ENCODE results near the gene PSMD3.
"Not testable (repeated sequence)": the region's sequence is repeated elsewhere in the genome, so short reads cannot be mapped to it uniquely, and the experiment has no call there.

Gene PSMD3

DNA sequence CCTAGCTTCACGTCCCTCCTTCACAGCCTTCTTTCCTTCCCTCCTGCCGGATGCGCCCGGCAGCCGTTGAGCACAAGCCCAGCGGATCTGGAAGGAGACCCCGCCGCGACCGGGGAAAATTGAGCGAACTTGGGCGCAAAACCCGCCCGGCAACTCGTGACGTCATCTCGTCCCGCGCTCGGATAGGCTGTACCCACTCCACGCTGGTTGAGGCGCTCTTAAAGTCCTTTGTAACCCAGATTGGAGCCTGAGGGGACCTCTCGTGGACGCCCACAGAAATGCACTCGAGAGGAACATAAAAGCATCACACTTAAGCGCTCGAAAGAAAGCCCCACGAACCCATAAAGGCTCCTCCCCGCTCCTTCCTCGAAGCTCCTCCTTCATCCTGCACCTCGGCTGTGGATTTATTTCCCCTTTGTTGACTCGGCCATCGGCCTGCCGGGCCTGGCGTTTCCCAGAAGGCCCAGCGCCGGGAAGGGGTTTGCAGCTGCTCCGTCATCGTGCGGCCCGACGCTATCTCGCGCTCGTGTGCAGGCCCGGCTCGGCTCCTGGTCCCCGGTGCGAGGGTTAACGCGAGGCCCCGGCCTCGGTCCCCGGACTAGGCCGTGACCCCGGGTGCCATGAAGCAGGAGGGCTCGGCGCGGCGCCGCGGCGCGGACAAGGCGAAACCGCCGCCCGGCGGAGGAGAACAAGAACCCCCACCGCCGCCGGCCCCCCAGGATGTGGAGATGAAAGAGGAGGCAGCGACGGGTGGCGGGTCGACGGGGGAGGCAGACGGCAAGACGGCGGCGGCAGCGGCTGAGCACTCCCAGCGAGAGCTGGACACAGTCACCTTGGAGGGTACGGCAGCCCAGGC lies at the start of gene PSMD3:
PSMD3 (plus strand) TSS at position 457 of the 856 bp plus-strand sequence; CDS start at position 621, 164 bp downstream.
- peak; percentile 95 for DNase-seq

DNA sequence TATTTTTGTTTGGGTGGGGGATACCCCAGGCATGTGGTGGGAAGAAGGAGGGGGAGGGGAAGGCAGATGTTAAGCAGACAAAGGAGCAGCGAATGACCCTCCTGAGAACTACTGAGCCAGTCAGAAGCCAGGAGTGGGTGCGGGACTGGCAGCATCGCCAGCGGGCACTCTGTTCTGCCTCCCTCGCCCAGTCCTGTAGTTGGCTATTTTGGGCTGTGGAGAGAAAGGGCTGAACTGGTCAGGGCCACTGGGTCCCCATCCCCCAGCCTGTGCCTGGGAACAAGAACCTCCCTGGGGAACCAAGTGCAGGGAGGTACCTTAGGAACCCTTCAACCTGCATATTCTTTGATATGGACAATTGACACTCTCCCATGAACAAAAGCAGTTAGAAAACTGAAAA lies 46.7 kb upstream of the PSMD3 start:
- DNase-seq: no peak

DNA sequence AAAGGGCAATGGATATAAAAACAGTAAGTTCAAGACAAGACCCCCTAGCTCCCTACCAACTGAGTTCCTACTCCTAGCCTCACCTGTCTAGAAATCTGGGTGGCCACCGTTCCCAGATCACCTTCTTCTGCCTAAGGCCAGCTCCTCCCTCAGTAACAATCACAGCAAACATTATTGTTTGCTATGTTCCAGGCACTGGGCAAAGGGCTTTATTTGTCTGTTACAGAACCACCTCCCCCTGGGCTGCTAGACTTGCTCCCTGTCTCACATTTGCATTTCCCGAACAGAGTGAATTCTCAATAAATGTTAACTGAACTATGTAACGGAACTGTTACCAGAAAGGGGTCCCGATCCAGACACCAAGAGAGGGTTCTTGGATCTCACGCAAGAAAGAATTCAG lies 46.3 kb upstream of the PSMD3 start:
- no peak for DNase-seq

DNA sequence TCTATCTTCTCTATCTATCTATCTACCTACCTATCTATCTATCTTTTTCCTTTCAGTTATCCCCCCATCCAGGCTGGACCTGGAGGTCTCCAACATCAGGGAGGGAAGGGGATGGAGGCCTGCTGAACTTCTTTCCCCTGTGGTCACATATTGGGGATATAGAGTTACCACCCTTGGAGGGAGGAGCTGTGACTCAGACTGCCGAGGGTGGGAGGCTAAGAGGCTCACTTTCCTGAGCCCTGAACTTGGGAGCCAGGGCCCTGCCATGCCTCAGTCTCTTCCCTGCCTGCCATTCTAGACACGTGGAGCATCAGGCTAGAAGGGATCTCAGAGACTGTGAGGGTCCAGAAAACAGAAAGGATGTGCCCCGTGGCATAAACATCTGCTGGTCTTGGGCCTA lies 44.7 kb upstream of the PSMD3 start:
- DNase-seq: no peak

DNA sequence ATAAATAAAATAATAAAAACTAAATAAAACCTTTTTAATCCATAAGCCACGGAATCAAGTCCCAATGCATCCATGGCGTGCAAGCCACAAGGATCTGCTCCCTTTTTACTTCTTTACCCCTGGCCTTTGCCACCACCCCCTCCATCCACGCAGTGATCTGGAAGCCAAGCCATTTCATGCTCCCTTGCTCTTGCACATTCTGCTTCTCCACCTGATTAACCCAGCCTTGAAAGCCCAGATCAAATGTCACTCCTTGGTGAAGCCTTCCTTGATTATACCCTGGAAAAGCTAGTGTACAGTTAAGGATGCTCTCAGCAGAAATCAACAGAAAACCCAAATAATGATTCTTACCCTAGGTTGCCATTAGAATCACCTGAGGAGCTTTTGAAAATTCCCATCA lies 43.2 kb upstream of the PSMD3 start:
- DNase-seq: no peak

DNA sequence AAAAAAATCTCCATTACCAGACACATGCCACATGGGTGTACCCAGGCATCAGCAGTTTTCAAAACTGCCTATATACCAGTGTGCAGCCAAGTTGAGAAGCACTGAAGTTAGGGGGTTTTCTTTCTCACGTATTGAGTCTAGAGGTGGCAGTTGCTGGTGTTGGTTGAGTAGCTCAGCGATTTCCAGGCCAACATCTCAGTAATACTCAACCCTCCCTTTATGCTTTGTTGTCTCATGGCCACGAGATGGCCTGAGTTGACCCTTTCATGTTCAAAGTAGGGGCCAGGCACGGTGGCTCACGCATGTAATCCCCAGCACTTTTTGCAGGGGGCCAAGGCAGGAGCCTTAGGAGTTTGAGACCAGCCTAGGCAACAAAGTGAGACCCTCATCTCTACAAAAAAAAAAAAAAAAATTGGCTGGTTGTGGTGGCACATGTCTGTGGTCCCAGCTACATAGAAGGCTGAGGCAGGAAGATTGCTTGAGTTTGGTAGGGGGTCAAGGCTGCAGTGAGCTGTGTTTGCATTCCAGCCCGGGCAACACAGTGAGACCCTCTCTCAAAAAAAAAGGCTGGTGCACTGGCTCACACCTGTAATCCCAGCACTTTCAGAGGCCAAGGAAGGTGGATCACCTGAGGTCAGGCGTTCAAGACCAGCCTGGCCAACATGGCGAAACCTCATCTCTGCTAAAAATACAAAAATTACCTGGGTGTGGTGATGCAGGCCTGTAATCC lies 42.3 kb upstream of the PSMD3 start:
- DNase-seq: no peak

DNA sequence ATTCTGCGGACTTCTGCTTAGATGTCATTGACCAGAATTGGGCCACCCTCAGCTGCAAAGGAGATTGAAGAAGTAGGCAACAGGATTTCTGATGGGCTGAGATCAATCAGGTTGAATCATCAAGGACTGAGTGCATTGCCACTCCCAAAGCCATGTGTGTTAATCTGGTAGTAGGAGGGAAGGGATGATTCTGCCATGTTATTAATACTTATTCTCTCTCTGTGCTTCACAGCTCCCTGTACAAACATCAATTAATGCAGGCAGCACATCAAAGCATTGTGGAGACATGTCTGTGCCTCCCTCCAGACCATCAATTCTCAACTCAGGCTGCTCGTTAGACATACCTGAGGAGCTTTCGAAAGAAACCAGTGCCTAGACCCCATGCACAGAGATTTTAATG lies 41.5 kb upstream of the PSMD3 start:
- no peak for DNase-seq

DNA sequence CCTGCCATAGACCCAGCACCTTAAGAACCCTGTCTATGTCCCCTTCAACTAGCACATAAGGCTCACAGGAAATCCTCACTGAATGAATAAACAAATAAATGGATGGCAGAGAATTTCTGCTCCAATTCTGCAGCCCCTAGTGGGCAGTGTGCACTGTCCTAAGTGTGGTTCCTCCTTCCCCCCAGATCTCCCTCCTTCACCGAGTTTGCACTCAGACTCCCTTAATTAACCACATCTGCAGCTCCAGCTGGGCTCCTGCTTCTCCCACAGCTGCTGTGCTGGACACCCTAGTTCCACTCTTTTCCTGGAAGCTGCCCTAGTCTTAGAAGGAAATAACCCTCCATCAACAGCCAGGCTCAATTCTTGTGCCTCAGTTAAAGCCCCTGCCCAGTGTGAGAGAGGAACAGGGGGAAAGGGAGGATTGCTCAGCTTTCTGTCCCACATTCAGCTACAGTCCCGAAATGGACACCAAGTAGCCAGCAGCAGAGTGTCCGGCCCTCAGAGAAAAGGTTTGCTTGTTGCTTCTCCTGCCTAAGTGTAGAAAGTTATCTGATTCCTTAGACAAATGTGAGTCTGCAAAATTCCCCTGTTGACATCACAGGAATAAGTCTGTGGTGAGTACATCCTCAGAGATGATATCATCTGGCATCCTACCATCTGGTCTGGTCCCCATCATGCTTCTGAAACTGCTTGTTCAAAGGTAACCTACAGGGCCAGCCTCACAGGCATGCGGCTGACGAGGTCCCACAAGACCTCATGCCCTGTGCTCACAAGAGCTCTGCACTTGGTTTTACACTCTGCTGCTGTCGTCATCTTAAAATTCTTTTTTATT lies 40.8 kb upstream of the PSMD3 start:
- DNase-seq: no peak

DNA sequence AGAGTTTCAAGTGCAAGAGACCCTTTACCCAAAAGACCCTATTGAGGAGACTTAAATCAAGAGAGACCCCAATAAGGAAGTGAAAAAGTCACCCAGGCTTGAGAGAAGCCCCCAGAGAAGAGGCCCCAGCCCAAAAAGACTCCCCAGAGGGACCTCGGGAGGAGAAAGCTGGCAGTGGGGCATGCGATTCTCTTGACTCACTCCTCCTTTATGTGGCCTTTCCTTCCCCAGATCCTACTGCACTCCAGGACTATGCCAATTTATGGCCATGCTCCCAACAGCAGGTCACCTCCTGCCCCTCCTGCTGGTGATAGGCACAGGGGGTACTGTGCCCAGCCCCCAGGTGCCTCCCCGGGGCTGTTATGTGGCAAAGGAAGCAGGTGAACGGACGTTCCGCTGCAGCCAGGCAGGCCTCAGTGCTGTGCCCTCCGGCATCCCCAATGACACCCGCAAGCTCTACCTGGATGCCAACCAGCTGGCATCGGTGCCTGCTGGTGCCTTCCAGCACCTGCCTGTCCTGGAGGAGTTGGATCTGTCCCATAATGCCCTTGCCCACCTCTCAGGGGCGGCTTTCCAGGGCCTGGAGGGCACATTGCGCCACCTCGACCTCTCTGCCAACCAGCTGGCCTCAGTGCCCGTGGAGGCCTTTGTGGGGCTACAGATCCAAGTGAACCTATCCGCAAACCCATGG lies 36.8 kb upstream of the PSMD3 start:
- no peak for DNase-seq

DNA sequence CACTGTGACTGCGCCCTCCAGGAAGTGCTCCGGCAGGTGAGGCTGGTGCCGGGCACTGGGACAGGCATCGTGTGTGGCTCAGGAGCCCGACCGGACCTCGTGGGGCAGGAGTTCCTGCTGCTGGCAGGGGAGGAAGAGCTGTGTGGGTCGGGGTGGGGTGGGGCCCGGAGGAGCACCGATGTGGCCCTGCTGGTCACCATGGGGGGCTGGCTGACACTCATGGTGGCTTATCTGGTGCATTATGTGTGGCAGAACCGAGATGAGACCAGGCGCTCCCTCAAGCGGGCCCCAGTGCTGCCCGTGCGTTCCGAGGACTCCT lies 36.3 kb upstream of the PSMD3 start:
- DNase-seq: no peak

DNA sequence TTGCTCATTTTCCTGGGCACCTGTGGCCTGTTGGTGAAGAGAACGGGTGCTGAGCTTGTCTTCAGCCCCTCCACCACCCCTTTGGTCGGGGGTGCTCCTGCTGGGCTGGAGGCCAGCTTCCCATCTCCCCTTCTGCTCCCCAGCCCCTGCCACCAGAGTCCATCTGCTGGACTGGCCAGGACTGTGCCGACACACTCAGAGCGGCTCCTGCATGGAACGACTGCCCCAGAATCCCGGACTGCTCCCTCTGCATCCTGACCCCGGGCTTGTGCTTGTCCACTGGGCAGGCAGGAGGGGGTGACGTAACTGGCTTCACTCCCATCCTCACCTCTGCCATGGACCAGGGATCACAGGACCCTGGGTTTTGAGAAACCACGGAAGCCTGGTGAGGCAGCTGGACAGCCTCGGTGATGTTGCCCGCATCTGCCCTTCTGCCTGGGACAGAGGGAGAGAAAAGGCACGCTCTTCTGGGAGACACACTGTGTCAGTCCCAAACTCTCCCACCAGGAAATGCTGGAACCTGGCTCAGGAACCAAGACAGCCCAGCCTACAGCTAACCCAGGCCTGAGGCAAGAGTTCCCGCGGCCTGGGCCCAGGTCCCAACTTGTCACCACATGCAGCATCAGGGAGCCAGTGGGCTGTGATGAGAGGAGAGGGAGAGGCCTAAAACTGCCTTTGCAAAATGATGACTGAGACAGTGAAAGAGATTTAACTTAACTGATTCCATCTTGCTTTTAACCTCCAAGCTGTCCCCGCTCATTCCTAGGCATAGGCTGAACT lies 33.9 kb upstream of the PSMD3 start:
- no peak for DNase-seq

DNA sequence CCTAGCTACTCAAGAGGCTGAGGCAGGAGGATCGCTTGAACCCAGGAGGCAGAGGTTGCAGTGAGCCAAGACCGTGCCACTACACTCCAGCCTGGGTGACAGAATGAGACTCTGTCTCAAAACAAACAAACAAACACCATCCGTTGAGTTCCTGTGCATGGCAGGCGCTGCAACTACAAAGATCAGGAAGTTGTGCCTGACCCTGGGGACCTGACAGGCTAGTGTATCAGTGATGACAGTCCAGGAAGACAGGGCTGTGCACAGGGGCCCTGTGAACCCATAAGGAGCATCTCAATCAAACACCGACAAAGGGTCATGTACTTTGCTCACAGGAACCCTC lies 32.1 kb upstream of the PSMD3 start:
- DNase-seq: not testable (repeated sequence)

DNA sequence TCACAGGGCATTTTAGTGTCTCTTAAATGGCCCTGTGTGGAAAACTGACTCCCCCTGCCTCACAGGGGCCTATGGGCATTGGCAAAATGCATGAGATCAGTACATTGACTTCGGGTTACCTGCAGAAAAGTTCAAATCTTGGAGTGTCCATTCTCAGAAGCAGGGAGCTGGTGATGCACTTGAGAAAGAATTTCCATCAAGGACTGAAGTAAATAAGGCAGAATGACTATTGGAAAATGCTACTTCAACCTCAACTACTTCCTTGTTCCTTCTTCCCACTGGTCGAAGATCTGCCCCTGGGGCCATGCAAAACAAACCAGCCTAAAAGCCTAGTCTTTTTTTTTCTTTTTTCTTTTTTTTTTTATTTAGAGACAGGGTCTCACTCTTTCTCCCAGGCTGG lies 31.6 kb upstream of the PSMD3 start:
- no peak for DNase-seq

DNA sequence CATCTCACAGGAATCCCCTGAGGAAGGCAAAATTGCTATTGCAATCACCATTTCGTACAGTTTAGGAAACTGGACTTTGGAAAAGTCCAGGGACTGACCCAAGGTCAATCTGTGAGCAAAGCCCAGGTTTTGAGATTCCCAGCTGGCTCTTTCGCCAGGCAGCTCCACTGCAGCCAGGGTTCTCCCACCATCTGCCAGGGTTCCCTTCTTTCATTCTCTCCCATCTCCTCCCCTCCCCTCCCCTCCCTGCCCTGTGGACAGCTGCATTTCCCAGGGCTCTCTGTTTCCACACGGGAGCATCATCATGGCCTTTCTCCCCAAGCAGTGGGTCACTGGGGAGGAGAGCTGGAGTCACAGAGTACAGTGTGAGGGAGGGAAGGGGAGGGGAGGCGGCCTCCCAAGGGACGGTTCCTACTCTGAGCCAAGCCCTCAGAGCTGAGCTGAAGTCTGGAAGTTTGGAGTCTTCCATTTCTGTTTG lies 29.7 kb upstream of the PSMD3 start:
- DNase-seq: no peak

DNA sequence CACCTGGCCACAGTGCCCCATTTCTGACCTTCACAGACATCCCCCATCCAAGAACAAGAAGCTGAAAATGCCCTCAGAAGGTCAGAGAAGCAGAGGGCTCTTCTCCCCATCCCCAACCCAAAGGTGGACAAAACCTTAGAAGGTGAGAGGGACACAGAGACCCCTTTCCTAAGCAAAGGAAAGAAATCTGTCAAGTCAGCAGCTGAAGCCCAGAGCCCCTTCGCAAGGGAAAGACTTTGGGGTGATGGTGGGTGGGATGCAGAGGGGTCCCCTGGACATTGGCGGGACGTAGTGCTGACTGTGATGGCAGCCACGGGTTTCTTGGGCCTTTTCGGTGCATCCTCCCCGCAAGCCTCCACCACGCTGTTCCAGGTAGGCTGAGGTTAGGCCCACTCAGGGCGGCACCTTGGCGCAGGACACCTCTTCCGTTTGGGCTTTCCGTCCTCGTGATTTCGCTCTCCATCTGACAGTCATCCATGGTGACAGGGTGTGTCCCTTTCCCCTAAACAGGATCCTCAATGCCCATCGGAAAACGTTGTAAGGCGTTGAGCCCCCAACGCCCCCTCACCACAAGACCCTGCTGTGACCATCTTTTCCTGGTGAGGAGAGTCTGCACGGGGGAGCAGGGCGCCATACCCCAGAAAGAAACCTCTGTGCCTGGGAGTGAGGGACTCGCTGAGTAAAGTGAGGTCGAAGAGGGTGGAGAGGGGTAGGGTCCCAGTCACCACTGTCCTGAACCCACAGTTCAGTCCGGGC lies 28.5 kb upstream of the PSMD3 start:
- DNase-seq: no peak

DNA sequence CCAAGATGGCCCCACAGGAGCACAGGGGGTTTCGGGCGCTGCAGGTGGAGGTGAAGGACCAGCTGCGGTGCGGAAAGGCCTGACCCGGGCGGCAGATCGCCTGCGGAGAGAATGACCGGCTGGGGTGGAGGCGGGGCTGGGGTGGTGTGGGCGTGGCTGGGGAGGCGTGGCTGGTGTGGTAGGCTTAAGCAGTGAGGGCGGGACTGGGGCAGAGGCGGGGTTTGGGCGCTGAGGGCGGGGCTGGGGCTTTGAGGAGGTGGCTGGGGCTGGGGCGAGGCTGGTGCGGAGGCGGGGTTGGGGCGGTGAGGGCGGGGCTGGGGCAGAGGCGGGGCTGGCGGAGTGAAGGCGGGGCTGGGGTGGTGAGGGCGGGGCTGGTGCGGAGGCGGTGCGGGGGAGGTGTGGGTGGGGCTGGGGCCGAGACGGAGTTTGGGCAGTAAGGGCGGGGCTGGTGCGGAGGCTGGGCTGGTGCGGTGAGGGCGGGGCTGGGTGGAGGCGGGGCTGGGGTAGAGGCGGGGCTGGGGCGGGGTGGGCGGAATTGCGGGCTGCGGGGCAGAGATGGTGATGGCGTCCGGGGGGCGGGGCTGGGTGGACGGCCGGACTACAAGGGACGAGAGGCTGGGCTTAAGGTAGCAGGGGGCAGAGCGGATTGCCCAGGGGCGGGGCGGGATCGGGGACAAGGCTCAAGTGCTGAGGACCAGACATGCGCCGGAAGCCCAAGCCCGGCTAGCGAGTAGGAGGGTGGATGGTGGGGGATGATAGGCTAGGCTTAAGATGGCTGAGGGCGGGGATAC lies 27.7 kb upstream of the PSMD3 start:
- peak; percentile 82 for DNase-seq

DNA sequence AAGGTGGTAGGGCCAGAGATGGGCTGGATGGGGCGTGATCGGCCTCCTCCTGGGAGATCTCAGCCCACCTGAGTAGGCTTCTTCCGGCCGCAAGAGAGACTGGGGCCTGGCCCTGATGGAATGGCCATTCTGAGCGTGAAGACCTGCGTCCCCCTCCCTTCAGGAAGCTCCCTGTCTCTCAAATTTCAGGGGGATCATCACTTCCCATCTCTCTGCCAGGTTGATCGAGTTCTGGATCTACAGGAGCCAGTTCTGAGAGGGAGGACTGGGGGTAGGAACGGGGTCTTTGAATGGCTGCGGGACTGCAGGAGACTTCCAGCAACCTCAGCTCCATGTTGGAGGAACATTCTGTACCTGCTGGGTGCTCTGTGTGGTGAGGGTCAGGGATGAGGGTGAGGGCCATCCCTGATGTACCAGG lies 27.1 kb upstream of the PSMD3 start:
- DNase-seq: no peak

DNA sequence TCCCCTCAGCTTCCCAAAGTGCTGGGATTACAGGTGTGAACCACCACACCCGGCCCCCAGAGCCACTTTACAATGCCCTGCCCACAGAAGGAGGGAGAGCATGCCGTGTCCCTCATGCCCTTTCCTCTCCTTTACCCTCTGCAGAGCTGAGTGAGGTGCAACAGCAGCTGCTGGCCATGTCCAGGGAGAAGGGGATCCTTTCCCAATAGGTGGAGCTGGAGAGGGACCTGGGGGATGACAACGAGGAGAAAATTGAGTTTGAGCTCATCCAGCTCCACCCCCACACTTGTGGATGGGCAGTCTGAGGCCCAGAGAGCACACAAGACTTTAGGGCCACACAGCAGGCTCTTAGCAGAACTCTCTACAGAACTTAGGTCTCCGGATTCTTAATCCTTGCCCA lies 25.7 kb upstream of the PSMD3 start:
- DNase-seq: no peak

DNA sequence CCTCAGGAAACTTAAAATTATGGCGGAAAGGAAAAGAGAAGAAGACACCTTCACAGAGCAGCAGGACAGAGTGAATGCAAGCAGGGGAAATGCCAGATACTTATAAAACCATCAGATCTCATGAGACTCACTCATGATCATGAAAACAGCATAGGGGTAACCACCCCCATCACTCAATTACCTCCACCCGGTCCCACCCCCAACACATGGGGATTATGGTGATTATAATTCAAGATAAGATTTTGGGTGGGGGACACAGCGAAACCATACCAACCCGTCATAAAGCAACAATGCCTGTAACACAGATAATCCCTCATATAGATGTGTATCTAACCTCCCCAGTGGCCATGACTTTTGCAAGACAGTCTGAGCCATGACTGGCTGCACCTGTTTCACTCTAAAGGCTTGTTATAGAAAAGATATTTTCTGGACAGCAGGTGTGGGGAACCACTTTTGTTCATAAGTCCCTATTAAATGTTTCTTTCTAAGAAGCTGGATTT lies 24.8 kb upstream of the PSMD3 start:
- no peak for DNase-seq

DNA sequence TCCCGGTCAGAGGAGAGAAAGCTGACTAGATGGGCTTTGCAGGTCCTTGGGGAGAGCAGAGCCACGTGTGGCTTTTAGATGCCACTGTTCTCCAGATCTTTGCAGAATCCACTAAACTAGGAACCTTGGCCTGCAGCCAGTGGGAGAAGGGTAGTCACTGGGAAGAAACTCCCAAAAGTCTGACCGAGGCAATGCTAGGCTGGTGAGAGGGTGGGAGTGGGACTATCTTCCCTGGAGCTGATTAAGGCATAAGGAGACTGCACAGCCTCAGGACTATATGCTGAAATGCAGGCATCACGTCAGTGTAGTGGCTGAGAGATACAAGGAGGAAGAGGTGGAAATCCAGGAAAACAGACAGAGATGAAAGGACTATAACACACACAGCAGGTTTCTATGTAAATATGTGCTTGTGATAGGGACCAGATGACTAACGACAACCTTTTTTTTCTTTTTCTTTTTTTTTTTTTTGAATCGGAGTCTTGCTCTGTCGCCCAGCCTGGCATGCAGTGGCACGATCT lies 20.0 kb upstream of the PSMD3 start:
- DNase-seq: no peak
